CD8-positive, alpha-beta memory T cell (primary cell): Measurements from ENCODE around the gene SLC28A1. TPM values are rescaled to one million over a fixed set of nuclear protein-coding genes. Genes with fewer than 3 reads are reported as not detected.
A peak's percentile ranks its signal among the peaks of the same experiment; 100 is the strongest.

Source experiments
- CTCF ChIA-PET: fragments of 350-600 bp; sonication (Branson Sonifier 250); formaldehyde crosslinking; loops from one replicate; lab custom pipeline; 2021; ENCODE audit warnings: antibody characterized with exemption; lab: Charles Lee
- POLR2A ChIA-PET: fragments of 350-600 bp; sonication (Branson Sonifier 250); formaldehyde crosslinking; loops from one replicate; lab custom pipeline; 2021; ENCODE audit warnings: antibody characterized with exemption; lab: Charles Lee
- DNase-seq, 5 donors: peaks; one replicate each; pipeline versions ENCODE4 v3.0.0 to v3.0.0-alpha.2; 2020 to 2022; ENCODE audit warnings: mixed read lengths in 1 of 5
- H3K27ac ChIP-seq: one replicate; pipeline ENCODE4 v1.7.0; 2013; ENCODE audit warnings: low read depth, mild to moderate bottlenecking, low read length, moderate library complexity
- H3K27me3 ChIP-seq: 2 replicates; pipeline ENCODE4 v1.7.0; 2013; ENCODE audit warnings: low read length, mild to moderate bottlenecking; ENCODE audit not compliant: insufficient read depth, poor library complexity, severe bottlenecking
- H3K36me3 ChIP-seq: 2 replicates; pipeline ENCODE4 v1.7.0; 2013; ENCODE audit warnings: mild to moderate bottlenecking, low read length, moderate library complexity; ENCODE audit not compliant: insufficient read depth
- H3K4me1 ChIP-seq: 2 replicates; pipeline ENCODE4 v1.7.0; 2013; ENCODE audit warnings: mild to moderate bottlenecking, low read length, moderate library complexity; ENCODE audit not compliant: insufficient read depth
- H3K4me3 ChIP-seq: 2 replicates; pipeline ENCODE4 v1.7.0; 2013; ENCODE audit warnings: mild to moderate bottlenecking, low read length
- H3K9me3 ChIP-seq: 2 replicates; pipeline ENCODE4 v1.7.0; 2013; ENCODE audit warnings: mild to moderate bottlenecking, low read length
- H3K27ac Mint-ChIP-seq, 8 donors: one replicate each; pipeline ENCODE4 v1.8.0; 2020 to 2021; ENCODE audit warnings: mixed read lengths in 8 of 8, mild to moderate bottlenecking in 6 of 8, inconsistent platforms in 3 of 8, moderate library complexity in 3 of 8
- H3K27me3 Mint-ChIP-seq, 2 donors: one replicate each; pipeline ENCODE4 v1.8.0; 2020 to 2021; ENCODE audit warnings: mixed read lengths in 2 of 2, mild to moderate bottlenecking in 1 of 2, moderate library complexity in 1 of 2
- H3K36me3 Mint-ChIP-seq, 3 donors: one replicate each; pipeline ENCODE4 v1.8.0; 2020 to 2021; ENCODE audit warnings: mixed read lengths in 3 of 3, inconsistent platforms in 1 of 3, mild to moderate bottlenecking in 1 of 3
- H3K4me1 Mint-ChIP-seq, 3 donors: one replicate each; pipeline ENCODE4 v1.8.0; 2020 to 2021; ENCODE audit warnings: mixed read lengths in 3 of 3, inconsistent platforms in 1 of 3, mild to moderate bottlenecking in 1 of 3
- H3K4me3 Mint-ChIP-seq, 7 donors: one replicate each; pipeline ENCODE4 v1.8.0; 2020 to 2021; ENCODE audit warnings: mixed read lengths in 7 of 7, mild to moderate bottlenecking in 6 of 7, moderate library complexity in 4 of 7, inconsistent platforms in 2 of 7
- H3K9me3 Mint-ChIP-seq, 5 donors: one replicate each; pipeline ENCODE4 v1.8.0; 2020 to 2022; ENCODE audit warnings: mixed read lengths in 5 of 5, mild to moderate bottlenecking in 3 of 5, moderate library complexity in 2 of 5, inconsistent platforms in 1 of 5
- polyA plus RNA-seq: library from polyadenylated mRNA; unstranded; fragments of 300-500 nt; fragmentation: Illumina TruSeq; gene quantifications from one replicate; pipeline ENCODE4 v1.2.3, GENCODE V29; 2021
- total RNA-seq, 2 experiments: library from RNA; stranded (reverse); gene quantifications; one replicate each; pipeline ENCODE4 v1.2.3, GENCODE V29; 2021

The SLC28A1 gene
- total and polyA plus RNA-seq, 3 experiments from 2014 or later, result not detected

- Histone ChIP-seq H3K9me3 (no peaks in the 10 kb centered on the region), H3K27ac (no peak overlapping the region), H3K4me1 (peaks cover 3% of the 10 kb centered on the region), H3K36me3 (no peaks in the 10 kb centered on the region), H3K27me3 (no peaks in the 10 kb centered on the region), H3K4me3 (no peak overlapping the region)
- Mint-ChIP-seq H3K4me3 (no peak overlapping the region), H3K9me3 (no peaks in the 10 kb centered on the region), H3K27me3 (no peaks in the 10 kb centered on the region), H3K36me3 (no peaks in the 10 kb centered on the region), H3K4me1 (peaks cover 4 to 6% (median 5%) of the 10 kb centered on the region in 3 donors), H3K27ac (no peak overlapping the region)
- DNase-seq, result no peak
- CTCF ChIA-PET, result interaction anchor here (0.7 to 2.0 kb wide), 20 partner anchors 8 to 358 kb away, joined by 3 to 30 read pairs (median 3); partner anchors contain the start of genes NMB, WDR73 and ZSCAN2
- POLR2A ChIA-PET, result no interaction called here
Measured at GRCh38 chr15:84928843-84929168, 44.3 kb downstream of the SLC28A1 start.

DNA sequence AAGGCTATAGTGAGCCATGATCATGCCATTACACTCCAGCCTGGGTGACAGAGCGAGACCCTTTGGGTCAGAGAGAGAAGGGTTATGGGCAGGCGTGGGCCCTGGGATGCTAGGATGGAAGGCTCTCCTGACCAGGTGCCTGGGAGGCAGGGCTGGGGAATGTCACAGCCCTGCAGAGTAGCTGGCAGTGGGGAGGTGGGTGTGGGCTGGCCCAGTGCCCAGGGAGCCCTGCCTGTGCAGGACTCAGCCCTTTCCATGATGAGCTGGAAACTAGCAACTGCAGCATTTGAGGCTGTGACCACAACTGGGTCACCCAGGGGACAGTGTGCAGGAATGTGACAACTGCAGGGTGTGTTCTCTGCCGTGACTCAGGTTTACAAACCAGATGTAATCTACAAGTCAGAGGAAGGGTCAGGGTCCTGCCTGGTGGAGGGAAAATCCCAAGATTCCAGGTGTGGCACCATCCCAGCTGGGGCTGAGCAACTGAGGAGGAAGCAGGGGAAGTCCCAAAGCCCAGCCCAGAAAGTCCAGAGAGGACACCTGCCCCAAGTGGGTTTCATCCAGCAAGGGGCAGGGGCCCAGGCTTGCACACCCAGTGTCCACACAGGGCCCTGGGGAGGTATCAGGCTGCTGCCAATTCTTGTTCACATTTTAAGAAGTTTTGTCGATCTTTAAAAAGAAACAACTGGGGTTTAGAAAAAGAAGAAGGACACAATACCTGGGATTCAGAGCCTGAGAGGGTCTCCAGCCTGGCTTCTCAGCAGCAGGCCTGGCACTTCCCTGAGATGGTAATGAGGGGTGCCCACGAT lies 45.5 kb downstream of the SLC28A1 start:
- no peaks in the 10 kb centered on the region for H3K9me3 ChIP-seq
- no peaks in the 10 kb centered on the region for H3K36me3 ChIP-seq
- no peaks in the 10 kb centered on the region for H3K36me3 Mint-ChIP-seq
- DNase-seq, result no peak
- H3K27ac ChIP-seq, result peak overlapping the region; percentile 9
- H3K4me3 Mint-ChIP-seq, result no peak overlapping the region
- H3K4me1 ChIP-seq, result peaks cover 3% of the 10 kb centered on the region
- H3K9me3 Mint-ChIP-seq, result no peaks in the 10 kb centered on the region
- no peak overlapping the region for H3K4me3 ChIP-seq
- POLR2A ChIA-PET, result no interaction called here
- peaks cover 4 to 6% (median 5%) of the 10 kb centered on the region in 3 donors for H3K4me1 Mint-ChIP-seq
- H3K27me3 ChIP-seq, result no peaks in the 10 kb centered on the region
- no peaks in the 10 kb centered on the region for H3K27me3 Mint-ChIP-seq
- CTCF ChIA-PET, result interaction anchor here (1.1 to 1.5 kb wide), 2 partner anchors 115 to 331 kb away, joined by 3 to 4 read pairs; no protein-coding TSS in a partner anchor
- H3K27ac Mint-ChIP-seq, result peak overlapping the region in 2 of 8 donors; percentile 29 to 63

- Histone ChIP-seq H3K9me3 (no peaks in the 10 kb centered on the region), H3K4me3 (no peak overlapping the region), H3K4me1 (no peaks in the 10 kb centered on the region), H3K36me3 (no peaks in the 10 kb centered on the region), H3K27me3 (no peaks in the 10 kb centered on the region), H3K27ac (no peak overlapping the region)
- no peaks in the 10 kb centered on the region for H3K36me3 Mint-ChIP-seq
- H3K4me1 Mint-ChIP-seq, result no peaks in the 10 kb centered on the region
- peaks cover 9 to 12% of the 10 kb centered on the region in 2 donors for H3K27me3 Mint-ChIP-seq
- peak overlapping the region in 1 of 8 donors; percentile 65 for H3K27ac Mint-ChIP-seq
- POLR2A ChIA-PET, result no interaction called here
- H3K9me3 Mint-ChIP-seq, result no peaks in the 10 kb centered on the region
- CTCF ChIA-PET, result interaction anchor here (1.0 to 2.0 kb wide), 2 partner anchors 13 to 347 kb away, joined by 3 to 4 read pairs; no protein-coding TSS in a partner anchor
- H3K4me3 Mint-ChIP-seq, result no peak overlapping the region
- no peak for DNase-seq
Measured at GRCh38 chr15:84934942-84935729, 50.7 kb downstream of the SLC28A1 start.

DNA sequence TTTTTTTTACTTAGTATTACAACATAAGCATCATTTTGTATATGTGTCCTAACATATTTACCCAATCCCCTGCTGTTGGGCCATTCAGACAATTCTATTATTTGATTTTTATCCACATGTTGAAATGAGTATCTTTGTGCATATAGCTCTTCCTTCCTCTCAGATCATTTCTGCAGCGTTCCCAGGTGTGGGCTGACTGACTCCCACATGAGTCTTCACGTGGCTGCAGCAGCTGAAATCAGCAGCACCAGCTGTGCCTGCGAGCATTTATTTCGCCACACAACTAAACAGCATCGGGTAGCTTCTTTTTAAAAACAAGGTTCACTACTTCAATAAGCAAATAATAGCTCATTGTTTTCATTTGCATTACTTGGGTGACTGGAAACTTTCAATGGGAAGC lies 52.7 kb downstream of the SLC28A1 start:
- DNase-seq, result no peak
- Mint-ChIP-seq H3K27me3 (peaks cover 9 to 12% of the 10 kb centered on the region in 2 donors), H3K27ac (no peak overlapping the region), H3K4me1 (no peaks in the 10 kb centered on the region), H3K36me3 (no peaks in the 10 kb centered on the region), H3K9me3 (peaks cover 0 to 4% (median 0%) of the 10 kb centered on the region in 5 donors), H3K4me3 (peak overlapping the region in 1 of 7 donors; percentile 6)
- ChIA-PET POLR2A (no interaction called here), CTCF (interaction anchor here (1.2 to 2.0 kb wide), 2 partner anchors 9 to 11 kb away, joined by 4 read pairs; no protein-coding TSS in a partner anchor)
- Histone ChIP-seq H3K27ac (no peak overlapping the region), H3K9me3 (no peaks in the 10 kb centered on the region), H3K4me3 (no peak overlapping the region), H3K4me1 (no peaks in the 10 kb centered on the region), H3K36me3 (no peaks in the 10 kb centered on the region), H3K27me3 (no peaks in the 10 kb centered on the region)

DNA sequence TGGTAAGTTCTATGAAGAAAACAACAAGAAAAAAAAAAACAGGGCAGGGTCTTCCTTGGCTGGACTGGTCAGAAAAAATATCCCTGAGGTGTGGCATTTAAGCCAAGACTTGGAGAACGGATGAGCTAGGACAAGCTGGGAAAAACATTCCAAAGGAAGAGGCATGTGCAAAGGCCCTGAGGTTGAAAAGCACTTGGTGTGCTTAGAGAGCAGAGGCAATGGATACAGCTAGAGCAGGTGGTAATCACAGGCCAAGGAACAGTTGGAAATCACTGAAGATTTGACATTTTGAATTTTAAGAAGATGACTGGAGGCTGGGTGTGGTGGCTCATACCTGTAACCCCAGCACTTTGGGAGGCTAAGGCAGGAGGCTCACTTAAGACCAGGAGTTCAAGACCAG lies 54.3 kb downstream of the SLC28A1 start:
- Mint-ChIP-seq H3K27me3 (peaks cover 12% of the 10 kb centered on the region in 2 donors), H3K27ac (no peak overlapping the region), H3K4me3 (no peak overlapping the region), H3K4me1 (no peaks in the 10 kb centered on the region), H3K9me3 (peaks cover 0 to 4% (median 0%) of the 10 kb centered on the region in 5 donors), H3K36me3 (no peaks in the 10 kb centered on the region)
- Histone ChIP-seq H3K27me3 (no peaks in the 10 kb centered on the region), H3K4me1 (no peaks in the 10 kb centered on the region), H3K9me3 (no peaks in the 10 kb centered on the region), H3K4me3 (no peak overlapping the region), H3K36me3 (no peaks in the 10 kb centered on the region), H3K27ac (no peak overlapping the region)
- ChIA-PET CTCF (no interaction called here), POLR2A (no interaction called here)
- no peak for DNase-seq

GRCh38 chr15:84940399-84940798 lies 55.9 kb downstream of the SLC28A1 start:
- peaks cover 12% of the 10 kb centered on the region in 2 donors for H3K27me3 Mint-ChIP-seq
- no peak for DNase-seq
- no peak overlapping the region for H3K4me3 Mint-ChIP-seq
- no peak overlapping the region for H3K27ac Mint-ChIP-seq
- CTCF ChIA-PET, result interaction anchor here (1.2 kb wide), 1 partner anchor 353 kb away, joined by 3 read pairs; no protein-coding TSS in a partner anchor
- H3K4me1 Mint-ChIP-seq, result no peaks in the 10 kb centered on the region
- POLR2A ChIA-PET, result no interaction called here
- Histone ChIP-seq H3K9me3 (no peaks in the 10 kb centered on the region), H3K27me3 (no peaks in the 10 kb centered on the region), H3K27ac (no peak overlapping the region), H3K36me3 (no peaks in the 10 kb centered on the region), H3K4me1 (no peaks in the 10 kb centered on the region), H3K4me3 (no peak overlapping the region)
- peaks cover 0 to 4% (median 0%) of the 10 kb centered on the region in 5 donors for H3K9me3 Mint-ChIP-seq
- H3K36me3 Mint-ChIP-seq, result no peaks in the 10 kb centered on the region

DNA sequence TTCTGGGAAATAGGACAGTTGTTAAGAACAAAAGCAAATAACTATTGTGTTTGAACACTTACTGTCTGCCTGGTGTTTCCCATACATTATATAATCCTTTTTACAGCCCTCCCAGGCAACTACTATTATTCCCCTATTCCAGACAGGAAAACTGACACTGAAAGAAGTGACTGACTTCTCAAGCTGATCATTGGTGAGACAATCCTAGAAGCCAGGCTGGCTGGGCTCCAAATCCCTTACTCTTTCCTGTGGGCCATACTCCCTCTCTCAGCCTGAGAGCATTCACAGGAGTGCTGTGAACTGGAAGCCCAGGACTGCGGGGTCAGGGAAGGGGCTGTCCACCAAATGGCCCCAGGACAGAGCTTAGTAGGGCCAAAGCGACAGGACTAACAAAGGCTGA lies 58.0 kb downstream of the SLC28A1 start:
- Mint-ChIP-seq H3K27me3 (peaks cover 12% of the 10 kb centered on the region in 2 donors), H3K4me3 (no peak overlapping the region), H3K4me1 (no peaks in the 10 kb centered on the region), H3K27ac (no peak overlapping the region), H3K9me3 (peaks cover 0 to 4% (median 0%) of the 10 kb centered on the region in 5 donors), H3K36me3 (no peaks in the 10 kb centered on the region)
- Histone ChIP-seq H3K36me3 (no peaks in the 10 kb centered on the region), H3K4me3 (no peak overlapping the region), H3K27me3 (no peaks in the 10 kb centered on the region), H3K4me1 (no peaks in the 10 kb centered on the region), H3K27ac (no peak overlapping the region), H3K9me3 (no peaks in the 10 kb centered on the region)
- CTCF ChIA-PET, result no interaction called here
- POLR2A ChIA-PET, result no interaction called here
- no peak for DNase-seq

- Mint-ChIP-seq H3K4me3 (no peak overlapping the region), H3K27ac (peak overlapping the region in 1 of 8 donors; percentile 55), H3K4me1 (no peaks in the 10 kb centered on the region), H3K9me3 (peaks cover 0 to 4% (median 0%) of the 10 kb centered on the region in 5 donors), H3K36me3 (no peaks in the 10 kb centered on the region), H3K27me3 (peaks cover 5 to 7% of the 10 kb centered on the region in 2 donors)
- no peaks in the 10 kb centered on the region for H3K4me1 ChIP-seq
- no peak overlapping the region for H3K4me3 ChIP-seq
- no peaks in the 10 kb centered on the region for H3K36me3 ChIP-seq
- no peak for DNase-seq
- ChIA-PET POLR2A (no interaction called here), CTCF (no interaction called here)
- H3K27me3 ChIP-seq, result no peaks in the 10 kb centered on the region
- H3K27ac ChIP-seq, result no peak overlapping the region
- H3K9me3 ChIP-seq, result no peaks in the 10 kb centered on the region
Measured at GRCh38 chr15:84944311-84944710, 59.8 kb downstream of the SLC28A1 start.
